Panc1 (cell line): ENCODE measurements around the gene TMEM175. TPM values are rescaled to one million over a fixed set of nuclear protein-coding genes. Genes with fewer than 3 reads are reported as not detected.

Experiments used
- ATAC-seq: fragments of 200-7000 bp; cut with Tn5 transposase; 2 replicates; pipeline ENCODE4 v1.9.1; 2020; ENCODE audit warnings: mild to moderate bottlenecking, moderate library complexity
- BruUV-seq: library from RNA; stranded (reverse); fragments of 400-500 nt; replicated peaks from 2 replicates; lab custom pipeline; 2021; lab: Mats Ljungman, UMichigan
- CTCF ChIA-PET: fragments of 300-600 bp; sonication (Branson Sonifier 250); formaldehyde crosslinking; loops from one replicate; lab custom pipeline; 2022; ENCODE audit warnings: antibody characterized with exemption; lab: Charles Lee
- POLR2A ChIA-PET: fragments of 300-600 bp; sonication (Branson Sonifier 250); formaldehyde crosslinking; loops from one replicate; lab custom pipeline; 2022; ENCODE audit warnings: antibody characterized with exemption; lab: Charles Lee
- DNase-seq: peaks from one replicate; pipeline ENCODE4 v3.0.0-alpha.2; 2010; ENCODE audit warnings: low read depth, low spot score
- H3K27ac ChIP-seq: 2 replicates; pipeline ENCODE4 v1.5.1; 2011; ENCODE audit warnings: mild to moderate bottlenecking, low read length, inconsistent platforms
- H3K27me3 ChIP-seq: fragments of 200-500 bp; sonication (Bioruptor generic); 2 replicates; pipeline ENCODE4 v1.6.0; 2014; ENCODE audit warnings: low read length, inconsistent platforms; ENCODE audit not compliant: control insufficient read depth, insufficient read depth
- H3K36me3 ChIP-seq: fragments of 200-500 bp; sonication (Bioruptor generic); 2 replicates; pipeline ENCODE4 v1.5.1; 2014; ENCODE audit warnings: inconsistent platforms, mild to moderate bottlenecking, low read length, moderate library complexity; ENCODE audit not compliant: control insufficient read depth, insufficient read depth
- H3K4me1 ChIP-seq: 2 replicates; pipeline ENCODE4 v1.5.1; 2011; ENCODE audit warnings: inconsistent platforms, mild to moderate bottlenecking, low read length, moderate library complexity; ENCODE audit not compliant: control insufficient read depth, insufficient read depth
- H3K4me3 ChIP-seq, 2 experiments: 2 replicates each; pipeline ENCODE4 v1.5.1; 2011 to 2012; ENCODE audit warnings: low read depth in 2 of 2, low read length in 2 of 2, mild to moderate bottlenecking in 2 of 2, inconsistent platforms in 1 of 2, moderate library complexity in 1 of 2
- H3K9me3 ChIP-seq: fragments of 200-500 bp; sonication (Bioruptor generic); 2 replicates; pipeline ENCODE4 v1.5.1; 2014; ENCODE audit warnings: low read depth, mild to moderate bottlenecking, inconsistent platforms, low read length, moderate library complexity; ENCODE audit not compliant: control insufficient read depth, insufficient read depth
- CTCF ChIP-seq: fragments of 450-650 bp; IDR thresholded peaks from 2 replicates; pipeline ENCODE4 v1.5.1; 2017; ENCODE audit warnings: mild to moderate bottlenecking
- POLR2AphosphoS5 ChIP-seq: IDR thresholded peaks from 2 replicates; pipeline ENCODE4 v1.6.1; 2012; ENCODE audit warnings: mild to moderate bottlenecking, low read depth, low read length, moderate library complexity
- REST ChIP-seq, 2 experiments: IDR thresholded peaks; 2 replicates each; pipeline ENCODE4 v1.6.1; 2011 to 2012; ENCODE audit warnings: low read depth in 2 of 2, control low read depth in 1 of 2, low read length in 1 of 2, mild to moderate bottlenecking in 1 of 2, moderate library complexity in 1 of 2; ENCODE audit not compliant: insufficient read depth in 1 of 2
- SIN3A ChIP-seq: IDR thresholded peaks from 2 replicates; pipeline ENCODE4 v1.6.1; 2012; ENCODE audit warnings: low read depth, mild to moderate bottlenecking, low read length, moderate library complexity, borderline replicate concordance; ENCODE audit not compliant: insufficient read depth
- TCF7L2 ChIP-seq: IDR thresholded peaks from 2 replicates; pipeline ENCODE4 v1.6.1; 2011; ENCODE audit warnings: mild to moderate bottlenecking, low read depth, low read length, inconsistent platforms
- in situ Hi-C: cut with HindIII; loops from 2 replicates; pipeline ENCODE4 v1.10.0; 2016; ENCODE audit warnings: low sequenced_read_pairs, low pct_unique_long_range_greater_than_20kb
- intact Hi-C: fragments of 100-400 bp; cut with micrococcal nuclease; formaldehyde crosslinking; loops from one replicate; pipeline ENCODE4 v1.10.0; 2022; ENCODE audit not compliant: unreplicated experiment
- total RNA-seq: library from RNA; stranded (reverse); gene quantifications from one replicate; pipeline ENCODE4 v1.2.1, GENCODE V29; 2021; ENCODE audit not compliant: unreplicated experiment

The TMEM175 gene
- total RNA-seq, 1 experiment from 2014 or later = 21.8 TPM

- BruUV-seq = no TSS peak
- intact Hi-C loops (no loop called here), in situ Hi-C loops (no loop called here)
- DNase-seq = no peak
- Histone ChIP-seq H3K4me3 (peak overlapping the region; percentile 21 to 44; a peak in 3 of 4 replicates), H3K27ac (peak overlapping the region; percentile 44; the same call in 1 of the 2 replicates), H3K27me3 (no peaks in the 10 kb centered on the region), H3K4me1 (peaks cover 5% of the 10 kb centered on the region), H3K9me3 (no peaks in the 10 kb centered on the region), H3K36me3 (no peaks in the 10 kb centered on the region)
- CTCF ChIA-PET = no interaction called here
- ATAC-seq = peak; percentile 84
- TF ChIP-seq REST (IDR thresholded peaks at IDR 0.05; ENCODE audit: insufficient read depth in 1 of 2, low read depth in 2 of 2, low read length in 1 of 2) = no peak
- TF ChIP-seq TCF7L2 = no peak
- TF ChIP-seq CTCF = no peak
- 0 out of 2 replicates have a peak, but pooled peaks have one; percentile 33 for TF ChIP-seq POLR2AphosphoS5
- POLR2A ChIA-PET = no interaction called here
Observed at GRCh38 chr4:985123-985830, 53.0 kb downstream of the TMEM175 start.

GRCh38 chr4:986428-986878 is 54.2 kb downstream of the TMEM175 start:
- H3K9me3 ChIP-seq = no peaks in the 10 kb centered on the region
- CTCF ChIA-PET = interaction anchor here (0.6 kb wide), 1 partner anchor 216 kb away, joined by 3 read pairs; no protein-coding TSS in a partner anchor
- H3K27ac ChIP-seq = peak overlapping the region; percentile 72
- DNase-seq (no peak), ATAC-seq (no peak)
- in situ Hi-C loops = no loop called here
- BruUV-seq = no TSS peak
- POLR2A ChIA-PET = no interaction called here
- no peaks in the 10 kb centered on the region for H3K36me3 ChIP-seq
- TF ChIP-seq CTCF (no peak), SIN3A (no peak), REST (IDR thresholded peaks at IDR 0.05; ENCODE audit: insufficient read depth in 1 of 2, low read depth in 2 of 2, low read length in 1 of 2) (no peak), POLR2AphosphoS5 (no peak), TCF7L2 (no peak)
- intact Hi-C loops = no loop called here
- peaks cover 5% of the 10 kb centered on the region for H3K4me1 ChIP-seq
- H3K27me3 ChIP-seq = no peaks in the 10 kb centered on the region
- H3K4me3 ChIP-seq = peak overlapping the region; percentile 61 to 67
